Measurements from ENCODE around the gene DIS3L2.

DNA sequence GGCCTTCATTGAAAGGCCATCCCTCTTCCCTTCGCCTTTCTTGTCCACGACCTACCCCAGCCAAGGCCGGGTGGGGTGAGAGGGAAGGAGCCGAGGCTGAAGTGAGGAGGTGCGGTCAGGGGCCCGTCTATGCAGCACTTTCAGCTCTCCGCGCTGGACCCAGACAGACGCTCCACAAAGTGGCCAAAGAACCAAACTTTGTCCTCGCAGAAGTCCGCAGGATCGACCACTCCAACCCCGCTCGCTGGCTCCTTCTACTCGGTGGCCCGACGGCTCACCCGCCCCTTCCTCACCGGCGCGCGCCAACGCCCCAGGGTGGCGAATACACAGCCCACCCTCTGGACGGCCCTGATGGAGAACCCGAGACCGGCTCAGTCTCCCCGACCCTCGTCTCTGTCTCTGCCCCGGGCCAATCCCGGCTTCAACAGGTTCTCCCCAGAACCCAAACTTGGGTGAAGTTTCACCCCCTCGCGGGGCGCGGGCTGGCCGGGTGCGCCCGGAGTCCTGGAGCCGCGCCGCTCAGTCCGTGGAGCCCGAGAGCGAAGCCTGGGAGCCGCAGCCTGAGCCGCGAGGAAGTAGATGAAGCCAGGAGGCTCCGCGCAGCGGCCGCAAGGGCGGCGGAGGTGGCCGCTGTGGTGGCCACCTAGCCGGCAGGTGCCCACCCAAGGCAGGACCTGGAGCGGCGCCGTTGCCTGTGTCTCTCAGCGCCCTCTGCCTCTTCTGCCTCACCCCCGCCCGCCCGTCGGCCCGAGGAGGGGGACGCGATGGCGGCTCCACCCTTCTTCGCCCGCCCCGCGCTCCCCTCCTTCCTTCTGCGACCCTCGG lies 390.4 kb downstream of the DIS3L2 start:
- TF ChIP-seq EZH2 (IDR thresholded peaks at IDR 0.05; ENCODE audit: insufficient read depth, poor library complexity, severe bottlenecking) (peak; percentile 94), EZH2phosphoT487 (IDR thresholded peaks at IDR 0.05; ENCODE audit: insufficient read depth, low read depth) (no peak)
